ENCODE data around the gene MOB3B.

DNA sequence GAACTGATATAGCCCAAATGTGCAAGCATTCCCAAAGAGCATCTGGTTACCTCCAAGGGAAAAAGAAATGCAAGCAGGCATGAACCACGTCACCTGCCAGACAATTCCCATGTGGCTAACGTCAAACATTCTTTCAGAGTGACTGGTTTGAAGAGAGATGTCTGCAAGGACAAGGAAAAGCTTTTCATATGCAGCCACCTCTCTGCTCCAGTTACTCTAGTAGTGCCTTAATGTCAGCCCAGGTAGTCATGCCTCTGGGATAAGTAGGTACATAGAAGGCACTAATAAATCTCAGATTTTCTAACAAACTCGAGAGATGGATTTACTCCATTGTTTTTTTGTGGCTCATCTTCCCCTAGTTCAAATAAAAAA, 102.4 kb downstream of the MOB3B start:
- TF ChIP-seq, protein P1, sequence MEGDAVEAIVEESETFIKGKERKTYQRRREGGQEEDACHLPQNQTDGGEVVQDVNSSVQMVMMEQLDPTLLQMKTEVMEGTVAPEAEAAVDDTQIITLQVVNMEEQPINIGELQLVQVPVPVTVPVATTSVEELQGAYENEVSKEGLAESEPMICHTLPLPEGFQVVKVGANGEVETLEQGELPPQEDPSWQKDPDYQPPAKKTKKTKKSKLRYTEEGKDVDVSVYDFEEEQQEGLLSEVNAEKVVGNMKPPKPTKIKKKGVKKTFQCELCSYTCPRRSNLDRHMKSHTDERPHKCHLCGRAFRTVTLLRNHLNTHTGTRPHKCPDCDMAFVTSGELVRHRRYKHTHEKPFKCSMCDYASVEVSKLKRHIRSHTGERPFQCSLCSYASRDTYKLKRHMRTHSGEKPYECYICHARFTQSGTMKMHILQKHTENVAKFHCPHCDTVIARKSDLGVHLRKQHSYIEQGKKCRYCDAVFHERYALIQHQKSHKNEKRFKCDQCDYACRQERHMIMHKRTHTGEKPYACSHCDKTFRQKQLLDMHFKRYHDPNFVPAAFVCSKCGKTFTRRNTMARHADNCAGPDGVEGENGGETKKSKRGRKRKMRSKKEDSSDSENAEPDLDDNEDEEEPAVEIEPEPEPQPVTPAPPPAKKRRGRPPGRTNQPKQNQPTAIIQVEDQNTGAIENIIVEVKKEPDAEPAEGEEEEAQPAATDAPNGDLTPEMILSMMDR (IDR thresholded peaks at IDR 0.05), result no peak
- TF ChIP-seq POLR2AphosphoS5 (IDR thresholded peaks at IDR 0.05; ENCODE audit: low read depth, low read length) (no peak), SIN3A (IDR thresholded peaks at IDR 0.05; ENCODE audit: borderline replicate concordance, insufficient read depth, low read depth, low read length) (no peak), TCF7L2 (IDR thresholded peaks at IDR 0.05; ENCODE audit: low read depth, low read length) (no peak)
- TF ChIP-seq, protein P2, sequence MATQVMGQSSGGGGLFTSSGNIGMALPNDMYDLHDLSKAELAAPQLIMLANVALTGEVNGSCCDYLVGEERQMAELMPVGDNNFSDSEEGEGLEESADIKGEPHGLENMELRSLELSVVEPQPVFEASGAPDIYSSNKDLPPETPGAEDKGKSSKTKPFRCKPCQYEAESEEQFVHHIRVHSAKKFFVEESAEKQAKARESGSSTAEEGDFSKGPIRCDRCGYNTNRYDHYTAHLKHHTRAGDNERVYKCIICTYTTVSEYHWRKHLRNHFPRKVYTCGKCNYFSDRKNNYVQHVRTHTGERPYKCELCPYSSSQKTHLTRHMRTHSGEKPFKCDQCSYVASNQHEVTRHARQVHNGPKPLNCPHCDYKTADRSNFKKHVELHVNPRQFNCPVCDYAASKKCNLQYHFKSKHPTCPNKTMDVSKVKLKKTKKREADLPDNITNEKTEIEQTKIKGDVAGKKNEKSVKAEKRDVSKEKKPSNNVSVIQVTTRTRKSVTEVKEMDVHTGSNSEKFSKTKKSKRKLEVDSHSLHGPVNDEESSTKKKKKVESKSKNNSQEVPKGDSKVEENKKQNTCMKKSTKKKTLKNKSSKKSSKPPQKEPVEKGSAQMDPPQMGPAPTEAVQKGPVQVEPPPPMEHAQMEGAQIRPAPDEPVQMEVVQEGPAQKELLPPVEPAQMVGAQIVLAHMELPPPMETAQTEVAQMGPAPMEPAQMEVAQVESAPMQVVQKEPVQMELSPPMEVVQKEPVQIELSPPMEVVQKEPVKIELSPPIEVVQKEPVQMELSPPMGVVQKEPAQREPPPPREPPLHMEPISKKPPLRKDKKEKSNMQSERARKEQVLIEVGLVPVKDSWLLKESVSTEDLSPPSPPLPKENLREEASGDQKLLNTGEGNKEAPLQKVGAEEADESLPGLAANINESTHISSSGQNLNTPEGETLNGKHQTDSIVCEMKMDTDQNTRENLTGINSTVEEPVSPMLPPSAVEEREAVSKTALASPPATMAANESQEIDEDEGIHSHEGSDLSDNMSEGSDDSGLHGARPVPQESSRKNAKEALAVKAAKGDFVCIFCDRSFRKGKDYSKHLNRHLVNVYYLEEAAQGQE (IDR thresholded peaks at IDR 0.05; ENCODE audit: insufficient read depth in 1 of 2, low read depth in 2 of 2, low read length in 1 of 2), result no peak

Data from Panc1 (cell line).